ENCODE measurements around the gene SEC16A.

SEC16A gene

GRCh38 chr9:136507221-136507991 is 24.6 kb upstream of the SEC16A start:
- no peak for TF ChIP-seq CTCF (IDR thresholded peaks at IDR 0.05; ENCODE audit: low read depth, low read length)
- DNase-seq (ENCODE audit: low read depth in 2 of 2) = no peak
- no peak overlapping the region for H3K4me3 ChIP-seq (replicated peaks in 1 of 2; ENCODE audit: low read depth in 2 of 2, low read length in 2 of 2)

GRCh38 chr9:136506425-136506824 is 23.6 kb upstream of the SEC16A start:
- DNase-seq (ENCODE audit: low read depth in 2 of 2) = no peak
- no peak overlapping the region for H3K4me3 ChIP-seq (replicated peaks in 1 of 2; ENCODE audit: low read depth in 2 of 2, low read length in 2 of 2)
- no peak for TF ChIP-seq CTCF (IDR thresholded peaks at IDR 0.05; ENCODE audit: low read depth, low read length)

GRCh38 chr9:136505406-136506403 is 22.9 kb upstream of the SEC16A start:
- no peak overlapping the region for H3K4me3 ChIP-seq (replicated peaks in 1 of 2; ENCODE audit: low read depth in 2 of 2, low read length in 2 of 2)
- no peak for TF ChIP-seq CTCF (IDR thresholded peaks at IDR 0.05; ENCODE audit: low read depth, low read length)
- no peak for DNase-seq (ENCODE audit: low read depth in 2 of 2)

- no peak overlapping the region for H3K4me3 ChIP-seq (replicated peaks in 1 of 2; ENCODE audit: low read depth in 2 of 2, low read length in 2 of 2)
- DNase-seq (ENCODE audit: low read depth in 2 of 2) = no peak
- TF ChIP-seq CTCF (IDR thresholded peaks at IDR 0.05; ENCODE audit: low read depth, low read length) = no peak
These were observed 21.9 kb upstream of the SEC16A start for GRCh38 chr9:136504512-136505348.

GRCh38 chr9:136502940-136503550 is 20.2 kb upstream of the SEC16A start:
- no peak for TF ChIP-seq CTCF (IDR thresholded peaks at IDR 0.05; ENCODE audit: low read depth, low read length)
- H3K4me3 ChIP-seq (replicated peaks in 1 of 2; ENCODE audit: low read depth in 2 of 2, low read length in 2 of 2) = no peak overlapping the region

GRCh38 chr9:136502196-136502595 is 19.4 kb upstream of the SEC16A start:
- no peak overlapping the region for H3K4me3 ChIP-seq (replicated peaks in 1 of 2; ENCODE audit: low read depth in 2 of 2, low read length in 2 of 2)
- no peak for TF ChIP-seq CTCF (IDR thresholded peaks at IDR 0.05; ENCODE audit: low read depth, low read length)
- DNase-seq (ENCODE audit: low read depth in 2 of 2) = no peak

More at GRCh38 chr9:136502940-136503550, 20.2 kb upstream of the SEC16A start:
- no peak for DNase-seq (ENCODE audit: low read depth in 2 of 2)

Data from cardiac fibroblast (primary cell).